Panc1 (cell line): Measurements from ENCODE around the gene CCNJL. TPM values are rescaled to one million over a fixed set of nuclear protein-coding genes. Genes with fewer than 3 reads are reported as not detected.

Experiments used
- ATAC-seq: fragments of 200-7000 bp; cut with Tn5 transposase; 2 replicates; pipeline ENCODE4 v1.9.1; 2020; ENCODE audit warnings: mild to moderate bottlenecking, moderate library complexity
- BruUV-seq: library from RNA; stranded (reverse); fragments of 400-500 nt; replicated peaks from 2 replicates; lab custom pipeline; 2021; lab: Mats Ljungman, UMichigan
- CTCF ChIA-PET: fragments of 300-600 bp; sonication (Branson Sonifier 250); formaldehyde crosslinking; loops from one replicate; lab custom pipeline; 2022; ENCODE audit warnings: antibody characterized with exemption; lab: Charles Lee
- POLR2A ChIA-PET: fragments of 300-600 bp; sonication (Branson Sonifier 250); formaldehyde crosslinking; loops from one replicate; lab custom pipeline; 2022; ENCODE audit warnings: antibody characterized with exemption; lab: Charles Lee
- DNase-seq: peaks from one replicate; pipeline ENCODE4 v3.0.0-alpha.2; 2010; ENCODE audit warnings: low read depth, low spot score
- H3K27ac ChIP-seq: 2 replicates; pipeline ENCODE4 v1.5.1; 2011; ENCODE audit warnings: mild to moderate bottlenecking, low read length, inconsistent platforms
- H3K27me3 ChIP-seq: fragments of 200-500 bp; sonication (Bioruptor generic); 2 replicates; pipeline ENCODE4 v1.6.0; 2014; ENCODE audit warnings: low read length, inconsistent platforms; ENCODE audit not compliant: control insufficient read depth, insufficient read depth
- H3K36me3 ChIP-seq: fragments of 200-500 bp; sonication (Bioruptor generic); 2 replicates; pipeline ENCODE4 v1.5.1; 2014; ENCODE audit warnings: inconsistent platforms, mild to moderate bottlenecking, low read length, moderate library complexity; ENCODE audit not compliant: control insufficient read depth, insufficient read depth
- H3K4me1 ChIP-seq: 2 replicates; pipeline ENCODE4 v1.5.1; 2011; ENCODE audit warnings: inconsistent platforms, mild to moderate bottlenecking, low read length, moderate library complexity; ENCODE audit not compliant: control insufficient read depth, insufficient read depth
- H3K4me3 ChIP-seq, 2 experiments: 2 replicates each; pipeline ENCODE4 v1.5.1; 2011 to 2012; ENCODE audit warnings: low read depth in 2 of 2, low read length in 2 of 2, mild to moderate bottlenecking in 2 of 2, inconsistent platforms in 1 of 2, moderate library complexity in 1 of 2
- H3K9me3 ChIP-seq: fragments of 200-500 bp; sonication (Bioruptor generic); 2 replicates; pipeline ENCODE4 v1.5.1; 2014; ENCODE audit warnings: low read depth, mild to moderate bottlenecking, inconsistent platforms, low read length, moderate library complexity; ENCODE audit not compliant: control insufficient read depth, insufficient read depth
- POLR2AphosphoS5 ChIP-seq: IDR thresholded peaks from 2 replicates; pipeline ENCODE4 v1.6.1; 2012; ENCODE audit warnings: mild to moderate bottlenecking, low read depth, low read length, moderate library complexity
- SIN3A ChIP-seq: IDR thresholded peaks from 2 replicates; pipeline ENCODE4 v1.6.1; 2012; ENCODE audit warnings: low read depth, mild to moderate bottlenecking, low read length, moderate library complexity, borderline replicate concordance; ENCODE audit not compliant: insufficient read depth
- TCF7L2 ChIP-seq: IDR thresholded peaks from 2 replicates; pipeline ENCODE4 v1.6.1; 2011; ENCODE audit warnings: mild to moderate bottlenecking, low read depth, low read length, inconsistent platforms
- in situ Hi-C: cut with HindIII; loops from 2 replicates; pipeline ENCODE4 v1.10.0; 2016; ENCODE audit warnings: low sequenced_read_pairs, low pct_unique_long_range_greater_than_20kb
- intact Hi-C: fragments of 100-400 bp; cut with micrococcal nuclease; formaldehyde crosslinking; loops from one replicate; pipeline ENCODE4 v1.10.0; 2022; ENCODE audit not compliant: unreplicated experiment
- total RNA-seq: library from RNA; stranded (reverse); gene quantifications from one replicate; pipeline ENCODE4 v1.2.1, GENCODE V29; 2021; ENCODE audit not compliant: unreplicated experiment
- TF ChIP-seq, protein P1 (sequence below), 2 experiments: IDR thresholded peaks; 2 replicates each; pipeline ENCODE4 v1.6.1; 2011 to 2012; ENCODE audit warnings: low read depth in 2 of 2, control low read depth in 1 of 2, low read length in 1 of 2, mild to moderate bottlenecking in 1 of 2, moderate library complexity in 1 of 2; ENCODE audit not compliant: insufficient read depth in 1 of 2
- TF ChIP-seq, protein P2 (sequence below): fragments of 450-650 bp; IDR thresholded peaks from 2 replicates; pipeline ENCODE4 v1.5.1; 2017; ENCODE audit warnings: mild to moderate bottlenecking

Gene CCNJL
- total RNA-seq, 1 experiment from 2014 or later = 35.0 TPM

DNA sequence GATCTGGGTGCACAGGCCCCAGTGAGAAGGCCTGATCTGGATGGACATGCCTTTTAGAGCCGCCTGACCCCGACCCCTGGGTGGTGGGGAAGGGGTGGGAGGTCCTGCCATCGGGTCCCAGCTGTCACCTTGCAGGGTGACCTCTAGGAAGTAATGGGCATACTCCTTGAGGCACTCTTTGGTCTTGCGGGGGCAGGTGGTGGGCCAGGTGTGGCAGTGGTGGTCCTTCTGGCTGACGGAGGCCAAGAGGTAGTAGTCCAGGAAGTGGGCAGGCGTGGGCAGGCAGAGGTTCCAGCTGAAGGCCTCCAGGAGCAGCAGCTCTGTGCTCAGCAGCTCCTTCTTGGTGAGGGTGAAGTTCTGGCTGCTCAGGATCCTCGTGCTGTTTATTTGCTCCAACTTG is 53.0 kb downstream of the CCNJL start:
- Histone ChIP-seq H3K4me1 (no peaks in the 10 kb centered on the region), H3K27me3 (no peaks in the 10 kb centered on the region), H3K4me3 (no peak overlapping the region), H3K27ac (no peak overlapping the region), H3K9me3 (no peaks in the 10 kb centered on the region), H3K36me3 (peaks cover 4% of the 10 kb centered on the region; the same call in 1 of the 2 replicates)
- intact Hi-C loops = no loop called here
- no TSS peak for BruUV-seq
- in situ Hi-C loops = no loop called here
- no peak for DNase-seq
- ATAC-seq = no peak
- CTCF ChIA-PET = no interaction called here
- POLR2A ChIA-PET = no interaction called here
- TF ChIP-seq TCF7L2 = no peak
- TF ChIP-seq, protein P1, sequence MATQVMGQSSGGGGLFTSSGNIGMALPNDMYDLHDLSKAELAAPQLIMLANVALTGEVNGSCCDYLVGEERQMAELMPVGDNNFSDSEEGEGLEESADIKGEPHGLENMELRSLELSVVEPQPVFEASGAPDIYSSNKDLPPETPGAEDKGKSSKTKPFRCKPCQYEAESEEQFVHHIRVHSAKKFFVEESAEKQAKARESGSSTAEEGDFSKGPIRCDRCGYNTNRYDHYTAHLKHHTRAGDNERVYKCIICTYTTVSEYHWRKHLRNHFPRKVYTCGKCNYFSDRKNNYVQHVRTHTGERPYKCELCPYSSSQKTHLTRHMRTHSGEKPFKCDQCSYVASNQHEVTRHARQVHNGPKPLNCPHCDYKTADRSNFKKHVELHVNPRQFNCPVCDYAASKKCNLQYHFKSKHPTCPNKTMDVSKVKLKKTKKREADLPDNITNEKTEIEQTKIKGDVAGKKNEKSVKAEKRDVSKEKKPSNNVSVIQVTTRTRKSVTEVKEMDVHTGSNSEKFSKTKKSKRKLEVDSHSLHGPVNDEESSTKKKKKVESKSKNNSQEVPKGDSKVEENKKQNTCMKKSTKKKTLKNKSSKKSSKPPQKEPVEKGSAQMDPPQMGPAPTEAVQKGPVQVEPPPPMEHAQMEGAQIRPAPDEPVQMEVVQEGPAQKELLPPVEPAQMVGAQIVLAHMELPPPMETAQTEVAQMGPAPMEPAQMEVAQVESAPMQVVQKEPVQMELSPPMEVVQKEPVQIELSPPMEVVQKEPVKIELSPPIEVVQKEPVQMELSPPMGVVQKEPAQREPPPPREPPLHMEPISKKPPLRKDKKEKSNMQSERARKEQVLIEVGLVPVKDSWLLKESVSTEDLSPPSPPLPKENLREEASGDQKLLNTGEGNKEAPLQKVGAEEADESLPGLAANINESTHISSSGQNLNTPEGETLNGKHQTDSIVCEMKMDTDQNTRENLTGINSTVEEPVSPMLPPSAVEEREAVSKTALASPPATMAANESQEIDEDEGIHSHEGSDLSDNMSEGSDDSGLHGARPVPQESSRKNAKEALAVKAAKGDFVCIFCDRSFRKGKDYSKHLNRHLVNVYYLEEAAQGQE (IDR thresholded peaks at IDR 0.05; ENCODE audit: insufficient read depth in 1 of 2, low read depth in 2 of 2, low read length in 1 of 2) = no peak
- no peak for TF ChIP-seq SIN3A
- TF ChIP-seq, protein P2, sequence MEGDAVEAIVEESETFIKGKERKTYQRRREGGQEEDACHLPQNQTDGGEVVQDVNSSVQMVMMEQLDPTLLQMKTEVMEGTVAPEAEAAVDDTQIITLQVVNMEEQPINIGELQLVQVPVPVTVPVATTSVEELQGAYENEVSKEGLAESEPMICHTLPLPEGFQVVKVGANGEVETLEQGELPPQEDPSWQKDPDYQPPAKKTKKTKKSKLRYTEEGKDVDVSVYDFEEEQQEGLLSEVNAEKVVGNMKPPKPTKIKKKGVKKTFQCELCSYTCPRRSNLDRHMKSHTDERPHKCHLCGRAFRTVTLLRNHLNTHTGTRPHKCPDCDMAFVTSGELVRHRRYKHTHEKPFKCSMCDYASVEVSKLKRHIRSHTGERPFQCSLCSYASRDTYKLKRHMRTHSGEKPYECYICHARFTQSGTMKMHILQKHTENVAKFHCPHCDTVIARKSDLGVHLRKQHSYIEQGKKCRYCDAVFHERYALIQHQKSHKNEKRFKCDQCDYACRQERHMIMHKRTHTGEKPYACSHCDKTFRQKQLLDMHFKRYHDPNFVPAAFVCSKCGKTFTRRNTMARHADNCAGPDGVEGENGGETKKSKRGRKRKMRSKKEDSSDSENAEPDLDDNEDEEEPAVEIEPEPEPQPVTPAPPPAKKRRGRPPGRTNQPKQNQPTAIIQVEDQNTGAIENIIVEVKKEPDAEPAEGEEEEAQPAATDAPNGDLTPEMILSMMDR = no peak
- no peak for TF ChIP-seq POLR2AphosphoS5

DNA sequence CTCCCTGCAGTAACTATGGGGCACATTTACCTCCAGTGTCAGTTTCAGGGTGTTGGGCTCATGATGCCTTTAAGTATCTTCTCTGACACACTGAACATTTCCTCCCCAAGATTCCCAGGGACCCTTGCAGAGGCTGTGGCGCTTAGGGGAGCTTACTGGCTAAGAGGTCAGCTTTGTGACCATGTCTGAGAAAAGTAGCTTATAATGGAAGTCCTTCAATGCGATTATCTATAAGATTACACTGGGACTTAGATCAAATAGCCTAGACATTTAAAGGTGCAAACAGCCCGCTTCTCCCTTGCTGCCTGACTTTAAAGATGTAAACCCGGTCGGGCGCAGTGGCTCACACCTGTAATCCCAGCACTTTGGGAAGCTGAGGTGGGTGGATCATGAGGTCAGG is 57.7 kb downstream of the CCNJL start:
- POLR2A ChIA-PET = no interaction called here
- no peak overlapping the region for H3K27ac ChIP-seq
- BruUV-seq = no TSS peak
- H3K36me3 ChIP-seq = peaks cover 4% of the 10 kb centered on the region
- no peaks in the 10 kb centered on the region for H3K9me3 ChIP-seq
- ATAC-seq (no peak), DNase-seq (no peak)
- CTCF ChIA-PET = no interaction called here
- no peak overlapping the region for H3K4me3 ChIP-seq
- intact Hi-C loops = no loop called here
- H3K27me3 ChIP-seq = no peaks in the 10 kb centered on the region
- TF ChIP-seq TCF7L2 = no peak
- TF ChIP-seq, protein P2 = no peak
- no peak for TF ChIP-seq POLR2AphosphoS5
- TF ChIP-seq SIN3A = no peak
- TF ChIP-seq, protein P1 (IDR thresholded peaks at IDR 0.05; ENCODE audit: insufficient read depth in 1 of 2, low read depth in 2 of 2, low read length in 1 of 2) = no peak
- no peaks in the 10 kb centered on the region for H3K4me1 ChIP-seq
- in situ Hi-C loops = no loop called here
